Uterus (tissue), 4 donors: ENCODE measurements around the gene ZNF837. TPM values are rescaled to one million over a fixed set of nuclear protein-coding genes. Genes with fewer than 3 reads are reported as not detected.
A peak's percentile ranks its signal among the peaks of the same experiment; 100 is the strongest.
"Not testable (repeated sequence)": the region's sequence is repeated elsewhere in the genome, so short reads cannot be mapped to it uniquely, and the experiment has no call there.

Experiments
- DNase-seq, 2 donors: peaks; one replicate each; pipeline ENCODE4 v3.0.0-alpha.2; 2019 to 2020
- H3K27ac ChIP-seq, 2 donors: fragments of 200-600 bp; sonication (generic); 1 replicate in 1 of 2; 2 replicates in 1 of 2; pipeline ENCODE4 v1.5.1; 2016 to 2018
- H3K27me3 ChIP-seq, 2 donors: fragments of 200-600 bp; sonication (generic); one replicate each; pipeline ENCODE4 v1.5.1; 2018 to 2019; ENCODE audit warnings: control low read depth in 1 of 2
- H3K36me3 ChIP-seq, 2 donors: fragments of 200-600 bp; sonication (generic); one replicate each; pipeline ENCODE4 v1.5.1; 2019; ENCODE audit warnings: control low read depth in 1 of 2
- H3K4me1 ChIP-seq, 2 donors: fragments of 200-600 bp; sonication (generic); one replicate each; pipeline ENCODE4 v1.5.1; 2018 to 2019; ENCODE audit warnings: control low read depth in 1 of 2
- H3K4me3 ChIP-seq, 2 donors: fragments of 200-600 bp; sonication (generic); 1 replicate in 1 of 2; 2 replicates in 1 of 2; pipeline ENCODE4 v1.5.1; 2018 to 2019; ENCODE audit warnings: mild to moderate bottlenecking in 1 of 2
- H3K9me3 ChIP-seq, 2 donors: fragments of 200-600 bp; sonication (generic); one replicate each; pipeline ENCODE4 v1.5.1; 2019; ENCODE audit warnings: control low read depth in 1 of 2
- CTCF ChIP-seq, 4 experiments: fragments of 200-600 bp in 2 of 4; fragments of 450-650 bp in 2 of 4; sonication (generic) in 2 of 4; IDR thresholded peaks; one replicate each; pipeline ENCODE4 v1.5.1; 2016 to 2019; ENCODE audit warnings: antibody characterized with exemption in 4 of 4, mild to moderate bottlenecking in 2 of 4, moderate library complexity in 1 of 4
- POLR2A ChIP-seq, 2 donors: fragments of 450-650 bp; IDR thresholded peaks; one replicate each; pipeline ENCODE4 v1.6.1; 2016; ENCODE audit warnings: antibody characterized with exemption in 2 of 2, mild to moderate bottlenecking in 1 of 2, moderate library complexity in 1 of 2
- intact Hi-C: fragments of 100-400 bp; cut with DNase I; formaldehyde crosslinking; loops from one replicate; pipeline ENCODE4 v1.15.1; 2023; ENCODE audit warnings: low total_unique reads
- total RNA-seq, 4 donors: library from RNA; depleted of rRNA in 3 of 4; stranded (reverse); fragments of >200 nt in 3 of 4; gene quantifications; one replicate each; pipeline versions ENCODE4 v1.1.0 to v1.2.4, GENCODE V29; 2014 to 2023
- donor health status: DM: yes; HTN: yes; CAD: no.

ZNF837 gene
- total RNA-seq, 4 donors from 2014 or later: 1.6 to 4.6 (median 2.8) TPM; not detected in 1

DNA sequence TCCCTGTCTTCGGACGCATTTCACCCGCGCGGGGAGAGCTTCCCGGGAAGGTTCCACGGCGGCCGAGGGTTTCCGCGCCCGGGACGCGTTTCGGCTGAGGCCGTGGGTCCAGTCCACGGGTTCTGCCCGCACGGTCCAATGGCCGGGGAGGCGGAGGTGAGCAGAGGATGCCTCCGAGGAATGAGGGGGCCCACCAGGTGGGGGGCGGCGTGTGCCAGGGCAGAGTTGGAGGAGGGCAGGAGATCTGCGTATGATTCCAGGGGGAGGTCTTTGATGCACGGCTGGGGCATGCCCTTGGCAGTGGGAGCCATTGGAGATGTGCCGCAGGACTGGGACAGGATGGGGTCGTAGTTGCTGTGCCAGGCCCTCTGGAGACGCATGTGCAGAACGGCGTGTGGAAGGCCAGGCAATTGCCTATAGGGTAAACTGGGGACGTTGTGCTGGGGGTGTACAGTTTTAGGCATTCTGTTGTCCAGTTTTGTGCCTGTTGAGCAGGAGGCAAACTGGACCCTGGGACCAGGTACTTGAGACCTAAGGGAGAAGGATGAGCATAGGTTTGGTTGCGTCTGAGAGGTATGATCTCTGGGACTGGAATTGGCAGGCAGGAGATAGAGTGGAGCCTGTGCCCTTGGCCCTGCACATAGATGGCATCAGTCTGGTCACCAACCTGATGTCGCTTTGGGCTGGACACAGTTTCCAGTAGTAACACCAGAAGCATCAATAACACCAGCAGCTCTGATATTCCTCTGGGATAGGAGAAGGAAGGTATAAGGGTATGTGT is 28.4 kb upstream of the ZNF837 start:
- no peak for TF ChIP-seq CTCF (IDR thresholded peaks at IDR 0.05)
- no peak for TF ChIP-seq POLR2A (IDR thresholded peaks at IDR 0.05)
- H3K4me3 ChIP-seq: peak overlapping the region; percentile 80 to 93
- no peaks in the 10 kb centered on the region for H3K36me3 ChIP-seq
- H3K27ac ChIP-seq: peak overlapping the region; percentile 78 to 87
- DNase-seq: no peak
- no peaks in the 10 kb centered on the region for H3K9me3 ChIP-seq
- intact Hi-C loops: no loop called here
- H3K4me1 ChIP-seq: peaks cover 0 to 12% of the 10 kb centered on the region in 2 donors
- no peaks in the 10 kb centered on the region for H3K27me3 ChIP-seq

GRCh38 chr19:58408152-58409009 is 27.6 kb upstream of the ZNF837 start, which contains the start of gene ZNF584:
Gene ZNF584 (plus strand): TSS chr19:58408649. CDS start chr19:58409148, 499 bp downstream.
- Histone ChIP-seq H3K4me3 (peak within 1 kb of the TSS; percentile 80 to 93), H3K4me1 (peaks cover 0 to 12% of the 10 kb centered on the region in 2 donors), H3K36me3 (no peaks in the 10 kb centered on the region), H3K27me3 (no peaks in the 10 kb centered on the region), H3K9me3 (no peaks in the 10 kb centered on the region), H3K27ac (peak within 1 kb of the TSS; percentile 78 to 87)
- intact Hi-C loops: no loop called here
- peak; percentile 93 to 94 for DNase-seq
- TF ChIP-seq CTCF (IDR thresholded peaks at IDR 0.05) (no peak), POLR2A (IDR thresholded peaks at IDR 0.05) (peak; percentile 80 to 82)

- DNase-seq: no peak
- TF ChIP-seq CTCF (IDR thresholded peaks at IDR 0.05) (no peak), POLR2A (IDR thresholded peaks at IDR 0.05) (no peak)
These were observed 26.9 kb upstream of the ZNF837 start for GRCh38 chr19:58407658-58408151.

DNA sequence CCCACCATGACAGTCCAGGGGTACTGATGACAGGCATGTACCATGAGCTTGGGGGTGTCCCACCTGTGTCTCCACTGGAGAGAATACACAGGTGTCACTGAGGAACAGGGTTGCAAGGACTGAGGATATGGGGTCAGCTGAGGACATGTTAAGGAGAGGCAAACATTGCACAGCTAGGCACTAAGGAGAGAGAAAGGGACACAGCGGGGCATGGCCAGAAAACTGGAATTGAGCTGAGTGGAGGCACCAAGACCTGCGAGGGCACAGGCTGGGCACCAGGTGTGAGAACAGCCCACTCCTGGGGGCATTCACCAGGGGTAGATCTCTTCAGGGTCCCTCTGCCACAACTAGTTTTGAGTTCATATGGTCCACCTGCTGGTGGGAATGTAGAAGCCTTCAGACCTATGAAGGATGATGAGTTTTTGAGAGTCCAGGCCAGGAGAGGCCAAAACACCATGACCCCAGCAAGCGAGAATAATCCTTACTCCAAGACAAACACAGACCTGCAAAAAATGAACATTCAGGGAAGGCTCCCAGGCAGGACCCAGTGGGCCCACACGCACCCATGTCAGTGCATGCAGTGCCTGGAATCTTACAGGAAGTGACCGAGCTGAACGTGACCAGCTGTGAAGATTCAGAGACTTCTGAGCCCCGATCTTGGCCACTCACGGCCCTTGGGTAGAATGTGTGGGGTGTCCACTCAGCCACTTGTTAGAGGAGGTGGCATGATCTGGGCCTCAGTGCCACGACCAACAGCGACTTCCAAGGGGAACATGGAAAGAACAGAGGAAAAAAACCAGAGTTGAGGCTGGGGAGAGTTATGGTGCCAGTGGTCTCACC is 26.2 kb upstream of the ZNF837 start:
- Histone ChIP-seq H3K4me3 (peak overlapping the region; percentile 80 to 93), H3K4me1 (peaks cover 0 to 12% of the 10 kb centered on the region in 2 donors), H3K27ac (no peak overlapping the region), H3K36me3 (no peaks in the 10 kb centered on the region), H3K27me3 (no peaks in the 10 kb centered on the region), H3K9me3 (no peaks in the 10 kb centered on the region)
- DNase-seq: no peak
- intact Hi-C loops: no loop called here
- TF ChIP-seq CTCF (IDR thresholded peaks at IDR 0.05) (no peak), POLR2A (IDR thresholded peaks at IDR 0.05) (no peak)

More at GRCh38 chr19:58407658-58408151, 26.9 kb upstream of the ZNF837 start:
- H3K4me1 ChIP-seq: peaks cover 0 to 12% of the 10 kb centered on the region in 2 donors
- H3K27ac ChIP-seq: peak overlapping the region; percentile 78 to 87
- H3K9me3 ChIP-seq: no peaks in the 10 kb centered on the region
- H3K36me3 ChIP-seq: no peaks in the 10 kb centered on the region
- H3K27me3 ChIP-seq: no peaks in the 10 kb centered on the region
- intact Hi-C loops: no loop called here
- H3K4me3 ChIP-seq: peak overlapping the region; percentile 80 to 93

DNA sequence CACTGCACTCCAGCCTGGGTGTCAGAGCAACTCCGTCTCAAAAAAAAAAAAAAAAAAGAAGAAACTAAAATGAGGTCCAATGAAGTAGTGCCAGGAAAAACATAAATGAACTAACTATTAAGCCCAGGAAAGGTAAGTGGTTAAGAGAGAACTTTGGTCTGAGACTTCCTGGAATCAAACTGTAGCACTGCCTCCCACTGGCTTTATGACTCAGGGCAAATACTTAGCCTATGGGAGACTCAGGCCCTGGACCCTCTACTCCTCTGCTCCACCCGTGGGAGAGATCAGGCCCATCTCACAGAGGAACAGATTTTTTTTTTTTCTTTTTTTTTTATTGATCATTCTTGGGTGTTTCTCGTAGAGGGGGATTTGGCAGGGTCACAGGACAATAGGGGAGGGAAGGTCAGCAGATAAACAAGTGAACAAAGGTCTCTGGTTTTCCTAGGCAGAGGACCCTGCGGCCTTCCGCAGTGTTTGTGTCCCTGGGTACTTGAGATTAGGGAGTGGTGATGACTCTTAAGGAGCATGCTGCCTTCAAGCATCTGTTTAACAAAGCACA is 23.2 kb upstream of the ZNF837 start:
- H3K27me3 ChIP-seq, intact Hi-C loops, H3K27ac ChIP-seq, H3K36me3 ChIP-seq, DNase-seq, H3K9me3 ChIP-seq, H3K4me3 ChIP-seq: not testable (repeated sequence)
- H3K4me1 ChIP-seq: peaks cover 0 to 13% of the 10 kb centered on the region in 2 donors
